Measurements from ENCODE around the gene BPIFB6. TPM values are rescaled to one million over a fixed set of nuclear protein-coding genes. Genes with fewer than 3 reads are reported as not detected.

The BPIFB6 gene
- total and polyA plus RNA-seq, 7 donors = not detected

DNA sequence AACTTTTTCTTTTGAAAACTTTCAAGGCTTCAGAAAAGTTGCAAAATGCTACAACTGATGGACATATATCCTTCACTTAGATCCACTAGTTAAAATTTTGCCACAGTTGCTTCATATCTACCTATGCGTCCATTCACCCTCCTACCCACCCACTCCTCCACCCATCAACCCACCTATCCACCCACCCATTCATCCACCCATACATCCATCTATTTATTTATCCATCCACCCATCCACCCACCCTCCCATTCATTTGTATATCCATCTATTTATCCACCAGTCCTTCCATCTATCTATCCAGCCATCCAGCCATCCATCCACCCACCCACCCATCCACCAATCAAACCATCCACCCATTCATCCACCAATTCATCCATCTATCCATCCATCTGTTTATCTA, 61.6 kb downstream of the BPIFB6 start:
- no peaks in the 10 kb centered on the region for H3K27me3 ChIP-seq
- intact Hi-C loops (cut with DNase I) = loop anchor here (10.0 kb wide), 1 partner anchor 188 kb away; no protein-coding TSS in a partner anchor
- no peak overlapping the region for H3K4me3 ChIP-seq
- TF ChIP-seq, protein P1, sequence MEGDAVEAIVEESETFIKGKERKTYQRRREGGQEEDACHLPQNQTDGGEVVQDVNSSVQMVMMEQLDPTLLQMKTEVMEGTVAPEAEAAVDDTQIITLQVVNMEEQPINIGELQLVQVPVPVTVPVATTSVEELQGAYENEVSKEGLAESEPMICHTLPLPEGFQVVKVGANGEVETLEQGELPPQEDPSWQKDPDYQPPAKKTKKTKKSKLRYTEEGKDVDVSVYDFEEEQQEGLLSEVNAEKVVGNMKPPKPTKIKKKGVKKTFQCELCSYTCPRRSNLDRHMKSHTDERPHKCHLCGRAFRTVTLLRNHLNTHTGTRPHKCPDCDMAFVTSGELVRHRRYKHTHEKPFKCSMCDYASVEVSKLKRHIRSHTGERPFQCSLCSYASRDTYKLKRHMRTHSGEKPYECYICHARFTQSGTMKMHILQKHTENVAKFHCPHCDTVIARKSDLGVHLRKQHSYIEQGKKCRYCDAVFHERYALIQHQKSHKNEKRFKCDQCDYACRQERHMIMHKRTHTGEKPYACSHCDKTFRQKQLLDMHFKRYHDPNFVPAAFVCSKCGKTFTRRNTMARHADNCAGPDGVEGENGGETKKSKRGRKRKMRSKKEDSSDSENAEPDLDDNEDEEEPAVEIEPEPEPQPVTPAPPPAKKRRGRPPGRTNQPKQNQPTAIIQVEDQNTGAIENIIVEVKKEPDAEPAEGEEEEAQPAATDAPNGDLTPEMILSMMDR (IDR thresholded peaks at IDR 0.05) = no peak
- no peak for TF ChIP-seq POLR2A (IDR thresholded peaks at IDR 0.05)
- no peak for TF ChIP-seq POLR2AphosphoS5 (IDR thresholded peaks at IDR 0.05)
- no peak for TF ChIP-seq EP300 (IDR thresholded peaks at IDR 0.05)
- no peak for DNase-seq
- no peak overlapping the region for H3K27ac ChIP-seq
- H3K4me1 ChIP-seq = no peaks in the 10 kb centered on the region
- H3K36me3 ChIP-seq = no peaks in the 10 kb centered on the region
- 73 to 88% methylated on average over 1 of the region's 1 CpG for WGBS, 2 donors
- H3K9me3 ChIP-seq = no peaks in the 10 kb centered on the region

DNA sequence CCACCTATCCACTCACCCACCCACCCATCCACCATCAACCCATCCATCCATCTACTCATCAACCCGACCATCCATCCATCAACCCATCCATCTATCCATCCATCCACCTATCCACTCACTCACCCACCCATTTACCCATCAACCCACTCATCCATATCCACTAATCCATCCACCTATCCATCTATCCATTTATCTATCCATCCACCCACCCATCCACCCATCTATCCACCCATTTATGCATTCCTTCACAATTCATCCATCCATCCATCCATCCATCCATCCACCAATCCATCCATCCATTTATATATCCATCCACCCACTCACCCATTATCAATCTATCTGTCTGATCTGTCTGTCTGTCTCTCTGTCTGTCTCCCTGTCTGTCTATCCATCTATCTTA, 62.1 kb downstream of the BPIFB6 start:
- H3K4me1 ChIP-seq = no peaks in the 10 kb centered on the region
- H3K27me3 ChIP-seq = no peaks in the 10 kb centered on the region
- H3K9me3 ChIP-seq = no peaks in the 10 kb centered on the region
- 17 to 45% methylated on average over 1 of the region's 1 CpG for WGBS, 2 donors
- DNase-seq = no peak
- intact Hi-C loops (cut with DNase I) = loop anchor here (10.0 kb wide), 1 partner anchor 189 kb away; no protein-coding TSS in a partner anchor
- H3K4me3 ChIP-seq = no peak overlapping the region
- TF ChIP-seq, protein P1 (IDR thresholded peaks at IDR 0.05) = no peak
- TF ChIP-seq POLR2AphosphoS5 (IDR thresholded peaks at IDR 0.05) (no peak), POLR2A (IDR thresholded peaks at IDR 0.05) (no peak), EP300 (IDR thresholded peaks at IDR 0.05) (no peak)
- no peak overlapping the region for H3K27ac ChIP-seq
- H3K36me3 ChIP-seq = no peaks in the 10 kb centered on the region

Other genes starting within 250 kb of the BPIFB6 start
- 100 to 1,000 TPM in 3 of 4 donors, 10 to 100 TPM in 1; 94.7 to 146 (median 131) TPM for gene MAPRE1, start 211.7 kb upstream of the BPIFB6 start, total RNA-seq
- 10 to 100 TPM; 56.8 to 72.4 (median 57.7) TPM for gene MAPRE1, start 211.7 kb upstream of the BPIFB6 start, polyA plus RNA-seq
- gene EFCAB8, start 172.7 kb upstream of the BPIFB6 start, total RNA-seq = under 1 TPM in 3 of 4 donors, not detected in 1; 0.49 to 0.83 (median 0.71) TPM
- gene EFCAB8, start 172.7 kb upstream of the BPIFB6 start, polyA plus RNA-seq = under 1 TPM in 1 of 3 donors, not detected in 2; 0.06 TPM
- gene SUN5, start 27.2 kb upstream of the BPIFB6 start, total RNA-seq = not detected
- gene SUN5, start 27.2 kb upstream of the BPIFB6 start, polyA plus RNA-seq = not detected
- not detected for gene BPIFB2, start 23.9 kb upstream of the BPIFB6 start, total RNA-seq
- gene BPIFB2, start 23.9 kb upstream of the BPIFB6 start, polyA plus RNA-seq = not detected
- gene BPIFB3, start 22.3 kb downstream of the BPIFB6 start, total RNA-seq = not detected
- not detected for gene BPIFB3, start 22.3 kb downstream of the BPIFB6 start, polyA plus RNA-seq
- not detected for gene BPIFB4, start 48.0 kb downstream of the BPIFB6 start, total RNA-seq
- gene BPIFB4, start 48.0 kb downstream of the BPIFB6 start, polyA plus RNA-seq = not detected
- gene BPIFA2, start 136.5 kb downstream of the BPIFB6 start, total RNA-seq = not detected
- under 1 TPM in 1 of 3 donors, not detected in 2; 0.09 TPM for gene BPIFA2, start 136.5 kb downstream of the BPIFB6 start, polyA plus RNA-seq
- gene BPIFA3, start 185.7 kb downstream of the BPIFB6 start, total RNA-seq = not detected
- not detected for gene BPIFA3, start 185.7 kb downstream of the BPIFB6 start, polyA plus RNA-seq
- not detected for gene BPIFA1, start 204.3 kb downstream of the BPIFB6 start, total RNA-seq
- gene BPIFA1, start 204.3 kb downstream of the BPIFB6 start, polyA plus RNA-seq = not detected

All from sigmoid colon (tissue), 7 donors.